RPMI8226 (cell line): ENCODE measurements around the gene SLC6A8.
"Not testable (repeated sequence)": the region's sequence is repeated elsewhere in the genome, so short reads cannot be mapped to it uniquely, and the experiment has no call there.

Experiments
- DNase-seq: peaks from one replicate; pipeline ENCODE4 v3.0.0-alpha.2; 2015

The SLC6A8 gene

GRCh38 chrX:153709726-153710674 lies 22.3 kb downstream of the SLC6A8 start:
- DNase-seq, result no peak

- no peak for DNase-seq
Observed at GRCh38 chrX:153714256-153714655, 26.5 kb downstream of the SLC6A8 start.

GRCh38 chrX:153717445-153717844 lies 29.7 kb downstream of the SLC6A8 start:
- DNase-seq, result no peak

GRCh38 chrX:153719238-153719637 lies 31.5 kb downstream of the SLC6A8 start:
- peak; percentile 12 for DNase-seq

GRCh38 chrX:153719701-153720100 lies 32.0 kb downstream of the SLC6A8 start:
- no peak for DNase-seq

- no peak for DNase-seq
Observed at GRCh38 chrX:153722704-153723350, 35.1 kb downstream of the SLC6A8 start.

- DNase-seq, result peak; percentile 73
Observed at GRCh38 chrX:153723351-153724251, 35.9 kb downstream of the SLC6A8 start.

GRCh38 chrX:153724252-153725038 lies 36.7 kb downstream of the SLC6A8 start, which contains the start of the genes ABCD1 and BCAP31:
Gene ABCD1 (plus strand): TSS chrX:153724856. CDS start chrX:153725267, 411 bp downstream.
Gene BCAP31 (minus strand): TSS chrX:153724387. CDS start chrX:153723244, 1,143 bp downstream.
- peak; percentile 92 for DNase-seq

- DNase-seq, result peak; percentile 52
Observed at GRCh38 chrX:153725039-153725831, 37.5 kb downstream of the SLC6A8 start.

GRCh38 chrX:153725832-153726285 lies 38.1 kb downstream of the SLC6A8 start:
- no peak for DNase-seq

GRCh38 chrX:153726286-153727122 lies 38.8 kb downstream of the SLC6A8 start:
- DNase-seq, result peak; percentile 92

GRCh38 chrX:153727123-153727931 lies 39.6 kb downstream of the SLC6A8 start:
- no peak for DNase-seq

- DNase-seq, result no peak
Observed at GRCh38 chrX:153728095-153728494, 40.4 kb downstream of the SLC6A8 start.

- DNase-seq, result no peak
Observed at GRCh38 chrX:153728951-153729631, 41.4 kb downstream of the SLC6A8 start.

GRCh38 chrX:153730115-153730514 lies 42.4 kb downstream of the SLC6A8 start:
- not testable (repeated sequence) for DNase-seq

GRCh38 chrX:153731117-153731844 lies 43.6 kb downstream of the SLC6A8 start:
- no peak for DNase-seq

- no peak for DNase-seq
Observed at GRCh38 chrX:153731845-153732215, 44.1 kb downstream of the SLC6A8 start.

- DNase-seq, result no peak
Observed at GRCh38 chrX:153732401-153732800, 44.7 kb downstream of the SLC6A8 start.
